Activated T-cell treated with anti-CD3 and anti-CD28 coated beads, Interleukin-2, amount 50 U/mL, for 24 hours (primary cell): ENCODE data around the gene PITRM1.
A peak's percentile ranks its signal among the peaks of the same experiment; 100 is the strongest.
"Not testable (repeated sequence)": the region's sequence is repeated elsewhere in the genome, so short reads cannot be mapped to it uniquely, and the experiment has no call there.

Source experiments
- DNase-seq: peaks from one replicate; pipeline ENCODE4 v3.0.0-alpha.2; 2020
- H3K27ac Mint-ChIP-seq: 2 replicates; pipeline ENCODE4 v1.8.0; 2020; ENCODE audit warnings: mild to moderate bottlenecking, mixed read lengths
- H3K27me3 Mint-ChIP-seq: 2 replicates; pipeline ENCODE4 v1.8.0; 2020; ENCODE audit warnings: mixed read lengths
- H3K36me3 Mint-ChIP-seq: 2 replicates; pipeline ENCODE4 v1.8.0; 2020; ENCODE audit warnings: low read depth, mixed read lengths
- H3K4me1 Mint-ChIP-seq: 2 replicates; pipeline ENCODE4 v1.8.0; 2020; ENCODE audit warnings: low read depth, mixed read lengths
- H3K4me3 Mint-ChIP-seq: 2 replicates; pipeline ENCODE4 v1.8.0; 2020; ENCODE audit warnings: mild to moderate bottlenecking, moderate library complexity, mixed read lengths
- H3K9me3 Mint-ChIP-seq: 2 replicates; pipeline ENCODE4 v1.8.0; 2020; ENCODE audit warnings: mixed read lengths

The PITRM1 gene

GRCh38 chr10:3118641-3119091, 53.9 kb downstream of the PITRM1 start:
- Mint-ChIP-seq H3K9me3 (no peaks in the 10 kb centered on the region), H3K27ac (peak overlapping the region; percentile 37), H3K4me1 (no peaks in the 10 kb centered on the region), H3K4me3 (no peak overlapping the region), H3K27me3 (no peaks in the 10 kb centered on the region), H3K36me3 (peaks cover 98% of the 10 kb centered on the region)
- DNase-seq, result no peak

- Mint-ChIP-seq H3K9me3 (no peaks in the 10 kb centered on the region), H3K4me1 (no peaks in the 10 kb centered on the region), H3K36me3 (peaks cover 98% of the 10 kb centered on the region), H3K27ac (no peak overlapping the region), H3K27me3 (no peaks in the 10 kb centered on the region), H3K4me3 (no peak overlapping the region)
- no peak for DNase-seq
These were observed 55.1 kb downstream of the PITRM1 start for GRCh38 chr10:3117486-3117885.

- H3K27ac Mint-ChIP-seq, result peak overlapping the region; percentile 49
- DNase-seq, result no peak
- H3K36me3 Mint-ChIP-seq, result peaks cover 99% of the 10 kb centered on the region
- no peaks in the 10 kb centered on the region for H3K9me3 Mint-ChIP-seq
- no peak overlapping the region for H3K4me3 Mint-ChIP-seq
- no peaks in the 10 kb centered on the region for H3K4me1 Mint-ChIP-seq
- H3K27me3 Mint-ChIP-seq, result no peaks in the 10 kb centered on the region
These were observed 56.0 kb downstream of the PITRM1 start for GRCh38 chr10:3116508-3117100.

GRCh38 chr10:3115685-3116084, 56.9 kb downstream of the PITRM1 start:
- DNase-seq, result no peak
- Mint-ChIP-seq H3K27me3 (no peaks in the 10 kb centered on the region), H3K9me3 (no peaks in the 10 kb centered on the region), H3K27ac (peak overlapping the region; percentile 13), H3K4me3 (no peak overlapping the region), H3K4me1 (no peaks in the 10 kb centered on the region), H3K36me3 (peaks cover 99% of the 10 kb centered on the region)

- peaks cover 96% of the 10 kb centered on the region for H3K36me3 Mint-ChIP-seq
- no peaks in the 10 kb centered on the region for H3K9me3 Mint-ChIP-seq
- peak overlapping the region; percentile 37 for H3K27ac Mint-ChIP-seq
- H3K4me1 Mint-ChIP-seq, result no peaks in the 10 kb centered on the region
- no peaks in the 10 kb centered on the region for H3K27me3 Mint-ChIP-seq
- DNase-seq, result no peak
- H3K4me3 Mint-ChIP-seq, result no peak overlapping the region
These were observed 59.2 kb downstream of the PITRM1 start for GRCh38 chr10:3113343-3113720.

GRCh38 chr10:3111621-3112163, 60.9 kb downstream of the PITRM1 start:
- no peak overlapping the region for H3K4me3 Mint-ChIP-seq
- no peak for DNase-seq
- peaks cover 96% of the 10 kb centered on the region for H3K36me3 Mint-ChIP-seq
- no peak overlapping the region for H3K27ac Mint-ChIP-seq
- no peaks in the 10 kb centered on the region for H3K4me1 Mint-ChIP-seq
- no peaks in the 10 kb centered on the region for H3K27me3 Mint-ChIP-seq
- H3K9me3 Mint-ChIP-seq, result no peaks in the 10 kb centered on the region

GRCh38 chr10:3110782-3111620, 61.6 kb downstream of the PITRM1 start:
- DNase-seq, result no peak
- H3K4me3 Mint-ChIP-seq, result no peak overlapping the region
- no peaks in the 10 kb centered on the region for H3K4me1 Mint-ChIP-seq
- H3K9me3 Mint-ChIP-seq, result no peaks in the 10 kb centered on the region
- peaks cover 90% of the 10 kb centered on the region for H3K36me3 Mint-ChIP-seq
- H3K27ac Mint-ChIP-seq, result no peak overlapping the region
- H3K27me3 Mint-ChIP-seq, result no peaks in the 10 kb centered on the region

- Mint-ChIP-seq H3K27me3 (no peaks in the 10 kb centered on the region), H3K9me3 (no peaks in the 10 kb centered on the region), H3K4me3 (no peak overlapping the region), H3K36me3 (peaks cover 90% of the 10 kb centered on the region), H3K4me1 (no peaks in the 10 kb centered on the region), H3K27ac (peak overlapping the region; percentile 33)
- no peak for DNase-seq
These were observed 62.9 kb downstream of the PITRM1 start for GRCh38 chr10:3109633-3110032.

GRCh38 chr10:3109196-3109595, 63.4 kb downstream of the PITRM1 start:
- H3K36me3 Mint-ChIP-seq, result peaks cover 90% of the 10 kb centered on the region
- no peaks in the 10 kb centered on the region for H3K27me3 Mint-ChIP-seq

GRCh38 chr10:3108575-3109105, 63.9 kb downstream of the PITRM1 start:
- no peaks in the 10 kb centered on the region for H3K9me3 Mint-ChIP-seq
- H3K4me1 Mint-ChIP-seq, result no peaks in the 10 kb centered on the region
- no peak overlapping the region for H3K27ac Mint-ChIP-seq
- no peak overlapping the region for H3K4me3 Mint-ChIP-seq
- no peaks in the 10 kb centered on the region for H3K27me3 Mint-ChIP-seq
- no peak for DNase-seq
- H3K36me3 Mint-ChIP-seq, result peaks cover 90% of the 10 kb centered on the region

More at GRCh38 chr10:3109196-3109595, 63.4 kb downstream of the PITRM1 start:
- Mint-ChIP-seq H3K27ac (peak overlapping the region; percentile 33), H3K9me3 (no peaks in the 10 kb centered on the region), H3K4me1 (no peaks in the 10 kb centered on the region), H3K4me3 (no peak overlapping the region)
- DNase-seq, result no peak

- Mint-ChIP-seq H3K4me1 (no peaks in the 10 kb centered on the region), H3K36me3 (peaks cover 90% of the 10 kb centered on the region), H3K4me3 (no peak overlapping the region), H3K9me3 (no peaks in the 10 kb centered on the region), H3K27ac (no peak overlapping the region), H3K27me3 (no peaks in the 10 kb centered on the region)
- DNase-seq, result no peak
These were observed 64.5 kb downstream of the PITRM1 start for GRCh38 chr10:3108033-3108432.

- peaks cover 90% of the 10 kb centered on the region for H3K36me3 Mint-ChIP-seq
- H3K27me3 Mint-ChIP-seq, result no peaks in the 10 kb centered on the region
- H3K4me3 Mint-ChIP-seq, result no peak overlapping the region
These were observed 65.1 kb downstream of the PITRM1 start for GRCh38 chr10:3107426-3107961.

GRCh38 chr10:3106928-3107425, 65.6 kb downstream of the PITRM1 start:
- Mint-ChIP-seq H3K9me3 (no peaks in the 10 kb centered on the region), H3K4me1 (no peaks in the 10 kb centered on the region), H3K27ac (no peak overlapping the region), H3K4me3 (no peak overlapping the region), H3K36me3 (peaks cover 87% of the 10 kb centered on the region), H3K27me3 (no peaks in the 10 kb centered on the region)
- no peak for DNase-seq

More at GRCh38 chr10:3107426-3107961, 65.1 kb downstream of the PITRM1 start:
- no peak overlapping the region for H3K27ac Mint-ChIP-seq
- no peak for DNase-seq
- H3K4me1 Mint-ChIP-seq, result no peaks in the 10 kb centered on the region
- H3K9me3 Mint-ChIP-seq, result no peaks in the 10 kb centered on the region

- H3K36me3 Mint-ChIP-seq, result peaks cover 86% of the 10 kb centered on the region
- not testable (repeated sequence) for H3K27me3 Mint-ChIP-seq
These were observed 66.3 kb downstream of the PITRM1 start for GRCh38 chr10:3106328-3106727.

More at GRCh38 chr10:3106328-3106727, 66.3 kb downstream of the PITRM1 start:
- DNase-seq, H3K9me3 Mint-ChIP-seq, H3K4me1 Mint-ChIP-seq, H3K27ac Mint-ChIP-seq, H3K4me3 Mint-ChIP-seq: not testable (repeated sequence)
